Measurements from ENCODE around the gene TLR10. TPM values are rescaled to one million over a fixed set of nuclear protein-coding genes. Genes with fewer than 3 reads are reported as not detected.
"Not testable (repeated sequence)": the region's sequence is repeated elsewhere in the genome, so short reads cannot be mapped to it uniquely, and the experiment has no call there.

TLR10 gene
- total RNA-seq, 3 donors from 2014 or later = 0.48 to 1.3 (median 1.3) TPM

DNA sequence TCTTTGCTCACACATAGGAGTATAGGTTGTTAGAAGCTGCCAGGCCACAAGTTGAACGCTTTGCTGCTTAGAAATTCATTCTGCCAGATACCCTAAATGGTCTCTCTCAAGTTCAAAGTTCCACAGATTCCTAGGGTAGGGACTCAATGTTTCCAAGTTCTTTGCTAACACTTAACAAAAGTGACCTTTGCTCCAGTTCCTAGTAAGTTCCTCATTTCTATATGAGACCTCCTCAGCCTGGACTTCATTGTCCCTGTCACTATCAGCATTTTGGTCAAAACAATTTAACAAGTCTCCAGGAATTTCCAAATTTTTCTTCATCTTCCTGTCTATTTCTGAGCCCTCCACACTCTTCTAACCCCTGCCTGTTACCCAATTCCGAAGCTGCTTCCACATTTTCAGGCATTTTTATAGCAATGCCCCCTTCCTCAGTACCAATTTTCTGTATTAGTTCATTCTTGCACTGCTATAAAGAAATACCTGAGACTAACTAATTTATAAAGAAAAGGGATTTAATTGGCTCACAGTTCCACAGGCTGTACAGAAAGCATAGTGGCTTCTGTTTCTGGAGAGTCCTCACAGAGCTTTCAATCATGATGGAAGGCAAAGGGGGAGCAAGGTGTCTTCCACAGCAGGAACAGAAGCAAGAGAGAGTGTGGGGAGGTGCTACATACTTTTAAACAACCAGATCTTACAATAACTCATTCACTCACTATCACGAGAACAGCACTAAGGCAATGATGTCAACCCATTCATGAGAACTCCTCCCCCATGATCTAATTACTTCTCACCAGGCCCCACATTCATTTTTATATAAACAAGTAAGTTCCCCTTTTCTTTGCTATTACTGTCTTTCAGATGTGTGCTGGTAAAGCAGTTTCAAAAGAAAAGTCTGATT is 33.3 kb upstream of the TLR10 start:
- no peaks in the 10 kb centered on the region for H3K27me3 ChIP-seq
- no peaks in the 10 kb centered on the region for H3K36me3 ChIP-seq
- H3K4me3 ChIP-seq = no peak overlapping the region
- peak overlapping the region in 1 of 2 donors; percentile 3 for H3K27ac ChIP-seq
- TF ChIP-seq POLR2AphosphoS5 (IDR thresholded peaks at IDR 0.05) = no peak
- no peak for TF ChIP-seq POLR2A (IDR thresholded peaks at IDR 0.05)
- TF ChIP-seq, protein P1, sequence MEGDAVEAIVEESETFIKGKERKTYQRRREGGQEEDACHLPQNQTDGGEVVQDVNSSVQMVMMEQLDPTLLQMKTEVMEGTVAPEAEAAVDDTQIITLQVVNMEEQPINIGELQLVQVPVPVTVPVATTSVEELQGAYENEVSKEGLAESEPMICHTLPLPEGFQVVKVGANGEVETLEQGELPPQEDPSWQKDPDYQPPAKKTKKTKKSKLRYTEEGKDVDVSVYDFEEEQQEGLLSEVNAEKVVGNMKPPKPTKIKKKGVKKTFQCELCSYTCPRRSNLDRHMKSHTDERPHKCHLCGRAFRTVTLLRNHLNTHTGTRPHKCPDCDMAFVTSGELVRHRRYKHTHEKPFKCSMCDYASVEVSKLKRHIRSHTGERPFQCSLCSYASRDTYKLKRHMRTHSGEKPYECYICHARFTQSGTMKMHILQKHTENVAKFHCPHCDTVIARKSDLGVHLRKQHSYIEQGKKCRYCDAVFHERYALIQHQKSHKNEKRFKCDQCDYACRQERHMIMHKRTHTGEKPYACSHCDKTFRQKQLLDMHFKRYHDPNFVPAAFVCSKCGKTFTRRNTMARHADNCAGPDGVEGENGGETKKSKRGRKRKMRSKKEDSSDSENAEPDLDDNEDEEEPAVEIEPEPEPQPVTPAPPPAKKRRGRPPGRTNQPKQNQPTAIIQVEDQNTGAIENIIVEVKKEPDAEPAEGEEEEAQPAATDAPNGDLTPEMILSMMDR (IDR thresholded peaks at IDR 0.05) = no peak
- H3K4me1 ChIP-seq = no peaks in the 10 kb centered on the region
- intact Hi-C loops (cut with DNase I; ENCODE audit: low total_unique reads) = no loop called here
- peaks cover 0 to 8% of the 10 kb centered on the region in 2 donors for H3K9me3 ChIP-seq
- no peak for DNase-seq (ENCODE audit: low spot score in 2 of 2)

GRCh38 chr4:38814386-38814785 is 31.6 kb upstream of the TLR10 start:
- H3K4me3 ChIP-seq = no peak overlapping the region
- no peak for DNase-seq (ENCODE audit: low spot score in 2 of 2)
- no peaks in the 10 kb centered on the region for H3K27me3 ChIP-seq
- peaks cover 0 to 8% of the 10 kb centered on the region in 2 donors for H3K9me3 ChIP-seq
- no peaks in the 10 kb centered on the region for H3K36me3 ChIP-seq
- intact Hi-C loops (cut with DNase I; ENCODE audit: low total_unique reads) = no loop called here
- no peak for TF ChIP-seq POLR2AphosphoS5 (IDR thresholded peaks at IDR 0.05)
- TF ChIP-seq POLR2A (IDR thresholded peaks at IDR 0.05) = no peak
- TF ChIP-seq, protein P1 (IDR thresholded peaks at IDR 0.05) = no peak
- no peaks in the 10 kb centered on the region for H3K4me1 ChIP-seq
- peak overlapping the region in 1 of 2 donors; percentile 3 for H3K27ac ChIP-seq

- DNase-seq (ENCODE audit: low spot score in 2 of 2) = no peak
- Histone ChIP-seq H3K27me3 (no peaks in the 10 kb centered on the region), H3K27ac (no peak overlapping the region), H3K9me3 (peaks cover 0 to 8% of the 10 kb centered on the region in 2 donors), H3K36me3 (no peaks in the 10 kb centered on the region), H3K4me3 (no peak overlapping the region), H3K4me1 (no peaks in the 10 kb centered on the region)
- TF ChIP-seq, protein P1 (IDR thresholded peaks at IDR 0.05) = no peak
- TF ChIP-seq POLR2AphosphoS5 (IDR thresholded peaks at IDR 0.05) (no peak), POLR2A (IDR thresholded peaks at IDR 0.05) (no peak)
- intact Hi-C loops (cut with DNase I; ENCODE audit: low total_unique reads) = no loop called here
These were observed 28.5 kb upstream of the TLR10 start for GRCh38 chr4:38811297-38811696.

GRCh38 chr4:38807462-38807861 is 24.7 kb upstream of the TLR10 start:
- H3K27ac ChIP-seq; H3K4me1 ChIP-seq; H3K4me3 ChIP-seq; intact Hi-C loops (cut with DNase I; ENCODE audit: low total_unique reads); H3K9me3 ChIP-seq; H3K36me3 ChIP-seq; H3K27me3 ChIP-seq; DNase-seq (ENCODE audit: low spot score in 2 of 2): not testable (repeated sequence)

DNA sequence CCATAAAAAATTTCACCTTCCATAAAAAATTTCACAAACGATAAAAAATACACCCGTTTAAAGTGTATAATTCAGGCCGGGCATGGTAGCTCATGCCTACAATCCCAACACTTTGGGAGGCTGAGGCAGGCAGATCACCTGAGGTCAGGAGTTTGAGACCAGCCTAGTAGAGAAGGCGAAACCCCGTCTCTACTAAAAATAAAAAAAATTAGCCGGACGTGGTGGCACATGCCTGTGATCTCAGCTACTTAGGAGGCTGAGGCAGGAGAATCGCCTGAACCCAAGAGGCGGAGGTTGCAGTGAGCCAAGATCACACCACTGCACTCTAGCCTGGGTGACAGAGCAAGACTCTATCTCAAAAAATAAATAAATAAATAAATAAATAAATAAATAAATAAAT is 23.5 kb upstream of the TLR10 start:
- H3K4me3 ChIP-seq; intact Hi-C loops (cut with DNase I; ENCODE audit: low total_unique reads); DNase-seq (ENCODE audit: low spot score in 2 of 2); H3K27me3 ChIP-seq; H3K36me3 ChIP-seq; H3K4me1 ChIP-seq: not testable (repeated sequence)
- H3K27ac ChIP-seq = peak overlapping the region in 1 of 2 donors; percentile 81
- H3K9me3 ChIP-seq = peaks cover 0 to 12% of the 10 kb centered on the region in 2 donors

- no peak for DNase-seq (ENCODE audit: low spot score in 2 of 2)
- peak overlapping the region; percentile 1 to 33 (median 3) for H3K4me3 ChIP-seq
- no peaks in the 10 kb centered on the region for H3K27me3 ChIP-seq
These were observed 22.8 kb upstream of the TLR10 start for GRCh38 chr4:38805530-38806145.

More at GRCh38 chr4:38805530-38806145, 22.8 kb upstream of the TLR10 start:
- intact Hi-C loops (cut with DNase I; ENCODE audit: low total_unique reads) = no loop called here
- no peak for TF ChIP-seq POLR2AphosphoS5 (IDR thresholded peaks at IDR 0.05)
- TF ChIP-seq POLR2A (IDR thresholded peaks at IDR 0.05) = no peak
- TF ChIP-seq, protein P1 (IDR thresholded peaks at IDR 0.05) = no peak
- Histone ChIP-seq H3K9me3 (peaks cover 0 to 12% of the 10 kb centered on the region in 2 donors), H3K36me3 (no peaks in the 10 kb centered on the region), H3K4me1 (peaks cover 0 to 3% of the 10 kb centered on the region in 2 donors), H3K27ac (peak overlapping the region; percentile 77 to 81)

Data from breast epithelium (tissue), 4 donors.